ENCODE data around the gene SPNS2. TPM values are rescaled to one million over a fixed set of nuclear protein-coding genes. Genes with fewer than 3 reads are reported as not detected.
A peak's percentile ranks its signal among the peaks of the same experiment; 100 is the strongest.

The SPNS2 gene, protein sequence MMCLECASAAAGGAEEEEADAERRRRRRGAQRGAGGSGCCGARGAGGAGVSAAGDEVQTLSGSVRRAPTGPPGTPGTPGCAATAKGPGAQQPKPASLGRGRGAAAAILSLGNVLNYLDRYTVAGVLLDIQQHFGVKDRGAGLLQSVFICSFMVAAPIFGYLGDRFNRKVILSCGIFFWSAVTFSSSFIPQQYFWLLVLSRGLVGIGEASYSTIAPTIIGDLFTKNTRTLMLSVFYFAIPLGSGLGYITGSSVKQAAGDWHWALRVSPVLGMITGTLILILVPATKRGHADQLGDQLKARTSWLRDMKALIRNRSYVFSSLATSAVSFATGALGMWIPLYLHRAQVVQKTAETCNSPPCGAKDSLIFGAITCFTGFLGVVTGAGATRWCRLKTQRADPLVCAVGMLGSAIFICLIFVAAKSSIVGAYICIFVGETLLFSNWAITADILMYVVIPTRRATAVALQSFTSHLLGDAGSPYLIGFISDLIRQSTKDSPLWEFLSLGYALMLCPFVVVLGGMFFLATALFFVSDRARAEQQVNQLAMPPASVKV
- total RNA-seq = 0.70 to 0.87 TPM in 2 of 3 replicates, not detected in the other
- long read RNA-seq, partial matches to known transcripts = 1 of 3 reads
- long read RNA-seq, other reads (novel, unspliced or antisense) = 1 of 3 reads

DNA sequence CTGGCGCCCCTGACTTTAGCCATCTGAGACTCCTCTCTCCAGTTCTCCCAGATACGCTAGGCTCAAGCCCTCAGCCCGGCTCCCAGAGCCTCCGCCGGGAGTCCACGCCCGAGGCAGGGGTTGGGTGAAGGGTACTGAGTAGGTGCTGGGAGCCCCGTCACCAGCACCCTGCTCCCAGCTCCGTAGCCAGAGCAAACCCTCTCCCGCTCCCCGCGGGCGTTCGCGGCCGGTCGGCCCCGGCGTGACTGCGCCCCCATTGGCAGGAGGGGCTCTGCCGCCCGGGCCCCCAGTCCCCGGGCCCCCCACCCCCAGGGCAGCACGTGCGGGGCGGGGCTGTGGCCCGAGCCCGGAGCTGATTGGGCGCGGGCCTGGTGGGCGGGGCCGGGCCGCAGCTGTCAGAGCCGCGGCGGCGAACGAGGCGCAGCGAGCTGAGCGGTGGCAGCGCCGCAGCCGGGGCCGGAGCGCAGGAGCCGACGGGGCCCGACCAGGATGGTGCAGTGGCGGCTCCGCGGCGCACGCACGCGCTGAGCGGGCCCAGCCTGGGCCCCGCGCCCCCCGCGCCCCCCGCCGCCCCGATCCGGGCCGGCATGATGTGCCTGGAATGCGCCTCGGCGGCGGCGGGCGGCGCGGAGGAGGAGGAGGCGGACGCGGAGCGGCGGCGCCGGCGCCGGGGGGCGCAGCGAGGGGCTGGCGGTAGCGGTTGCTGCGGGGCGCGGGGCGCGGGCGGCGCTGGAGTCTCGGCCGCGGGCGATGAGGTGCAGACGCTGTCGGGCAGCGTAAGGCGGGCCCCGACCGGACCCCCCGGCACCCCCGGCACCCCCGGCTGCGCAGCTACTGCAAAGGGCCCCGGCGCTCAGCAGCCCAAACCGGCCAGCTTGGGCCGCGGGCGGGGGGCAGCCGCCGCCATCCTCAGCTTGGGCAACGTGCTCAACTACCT lies at the start of gene SPNS2:
TSS of gene SPNS2 (plus strand) at position 421 of the 937 bp plus-strand sequence. CDS start at position 588, 167 bp downstream.
- Mint-ChIP-seq H3K9me3 (ENCODE audit: low read depth) (no peaks in the 10 kb centered on the region), H3K27me3 (ENCODE audit: low read depth) (peaks cover 41% of the 10 kb centered on the region), H3K27ac (ENCODE audit: unreplicated experiment) (no peak within 1 kb of the TSS), H3K4me1 (ENCODE audit: low read depth) (peaks cover 14% of the 10 kb centered on the region), H3K36me3 (ENCODE audit: low read depth) (peaks cover 2% of the 10 kb centered on the region), H3K4me3 (ENCODE audit: unreplicated experiment) (peak within 1 kb of the TSS; percentile 68)
- no peak for DNase-seq (ENCODE audit: low spot score)
- no peak for TF ChIP-seq CTCF (IDR thresholded peaks at IDR 0.05)

- no peak for DNase-seq (ENCODE audit: low spot score)
These were observed 48.9 kb upstream of the SPNS2 start for GRCh38 chr17:4449736-4450135.

GRCh38 chr17:4450710-4451316 lies 47.9 kb upstream of the SPNS2 start:
- Mint-ChIP-seq H3K4me1 (ENCODE audit: low read depth) (peaks cover 2% of the 10 kb centered on the region), H3K4me3 (ENCODE audit: unreplicated experiment) (no peak overlapping the region), H3K27me3 (ENCODE audit: low read depth) (peaks cover 6% of the 10 kb centered on the region), H3K27ac (ENCODE audit: unreplicated experiment) (no peak overlapping the region), H3K9me3 (ENCODE audit: low read depth) (no peaks in the 10 kb centered on the region), H3K36me3 (ENCODE audit: low read depth) (no peaks in the 10 kb centered on the region)
- DNase-seq (ENCODE audit: low spot score) = no peak
- no peak for TF ChIP-seq CTCF (IDR thresholded peaks at IDR 0.05)

More at GRCh38 chr17:4449736-4450135, 48.9 kb upstream of the SPNS2 start:
- no peak overlapping the region for H3K4me3 Mint-ChIP-seq (ENCODE audit: unreplicated experiment)
- peaks cover 6% of the 10 kb centered on the region for H3K27me3 Mint-ChIP-seq (ENCODE audit: low read depth)
- H3K27ac Mint-ChIP-seq (ENCODE audit: unreplicated experiment) = no peak overlapping the region
- no peaks in the 10 kb centered on the region for H3K36me3 Mint-ChIP-seq (ENCODE audit: low read depth)
- H3K4me1 Mint-ChIP-seq (ENCODE audit: low read depth) = peaks cover 2% of the 10 kb centered on the region
- no peaks in the 10 kb centered on the region for H3K9me3 Mint-ChIP-seq (ENCODE audit: low read depth)
- TF ChIP-seq CTCF (IDR thresholded peaks at IDR 0.05) = no peak

DNA sequence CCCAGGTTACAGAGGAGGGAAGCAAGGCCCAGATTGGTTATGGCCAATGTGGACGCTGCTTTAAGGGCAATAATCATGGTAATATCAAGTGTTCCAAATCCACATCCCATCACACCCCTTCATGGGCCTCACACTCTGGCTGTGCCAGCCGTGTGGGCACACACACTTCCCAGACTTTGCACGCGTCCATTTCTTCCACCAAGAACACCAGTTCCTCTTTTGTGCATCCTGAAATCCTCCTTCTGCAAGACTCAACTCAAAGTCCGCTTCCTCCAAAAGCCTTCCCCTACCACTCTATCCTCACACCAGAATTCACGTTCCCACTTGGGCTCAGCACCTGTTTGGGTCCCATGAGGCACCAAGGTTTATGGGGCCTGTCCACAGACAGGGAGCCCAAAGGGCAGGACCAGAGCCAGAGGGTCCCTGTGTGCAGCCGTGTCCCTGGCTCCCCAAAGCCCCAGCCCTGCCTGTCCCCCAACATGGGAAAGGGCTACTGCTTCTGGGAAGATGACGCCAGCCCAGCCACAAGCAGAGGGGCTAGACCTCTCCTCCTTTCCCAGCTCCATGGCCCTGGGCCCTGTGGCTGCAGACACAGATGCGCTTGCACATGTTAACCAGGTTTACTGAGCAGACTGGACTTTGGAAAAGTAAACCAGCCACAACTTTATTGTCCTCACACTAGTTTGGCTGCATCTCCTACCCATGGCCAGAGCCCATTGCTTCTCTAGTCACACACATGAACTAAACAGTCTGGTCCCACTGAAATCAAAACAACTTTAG lies 44.7 kb upstream of the SPNS2 start:
- H3K36me3 Mint-ChIP-seq (ENCODE audit: low read depth) = peaks cover 2% of the 10 kb centered on the region
- peaks cover 2% of the 10 kb centered on the region for H3K4me1 Mint-ChIP-seq (ENCODE audit: low read depth)
- H3K4me3 Mint-ChIP-seq (ENCODE audit: unreplicated experiment) = no peak overlapping the region
- no peak for DNase-seq (ENCODE audit: low spot score)
- no peaks in the 10 kb centered on the region for H3K27me3 Mint-ChIP-seq (ENCODE audit: low read depth)
- TF ChIP-seq CTCF (IDR thresholded peaks at IDR 0.05) = no peak
- no peak overlapping the region for H3K27ac Mint-ChIP-seq (ENCODE audit: unreplicated experiment)
- no peaks in the 10 kb centered on the region for H3K9me3 Mint-ChIP-seq (ENCODE audit: low read depth)

Data from chondrocyte (in vitro differentiated cells).